Common myeloid progenitor, CD34-positive (primary cell): Measurements from ENCODE around the gene WDR43.

Source experiments
- CTCF ChIA-PET: fragments of 350-600 bp; sonication (Branson Sonifier 250); formaldehyde crosslinking; loops from one replicate; lab custom pipeline; 2021; ENCODE audit warnings: antibody characterized with exemption; lab: Charles Lee
- POLR2A ChIA-PET: fragments of 350-600 bp; sonication (Branson Sonifier 250); formaldehyde crosslinking; loops from one replicate; lab custom pipeline; 2021; ENCODE audit warnings: antibody characterized with exemption; lab: Charles Lee
- DNase-seq, 3 donors: peaks; one replicate each; pipeline versions ENCODE4 v3.0.0 to v3.0.0-alpha.2; 2013
- H3K27ac ChIP-seq, 2 experiments: 1 replicate in 1 of 2; 2 replicates in 1 of 2; pipeline ENCODE4 v1.7.0; 2013; ENCODE audit warnings: inconsistent platforms in 2 of 2, low read length in 2 of 2, mild to moderate bottlenecking in 2 of 2, low read depth in 1 of 2, moderate library complexity in 1 of 2; ENCODE audit not compliant: severe bottlenecking in 2 of 2, insufficient read depth in 1 of 2, poor library complexity in 1 of 2
- H3K27me3 ChIP-seq, 5 experiments: replicated peaks in 2 of 5; 1 replicate in 3 of 5; 2 replicates in 2 of 5; pipeline versions ENCODE4 v1.6.1 to v1.7.0; 2013; ENCODE audit warnings: low read length in 4 of 5, mild to moderate bottlenecking in 2 of 5, moderate library complexity in 2 of 5, inconsistent platforms in 1 of 5; ENCODE audit not compliant: insufficient read depth in 5 of 5, control insufficient read depth in 4 of 5
- H3K36me3 ChIP-seq, 4 experiments: 1 replicate in 2 of 4; 2 replicates in 2 of 4; pipeline versions ENCODE4 v1.6.1 to v1.7.0; 2013; ENCODE audit warnings: low read length in 3 of 4, control low read depth in 1 of 4, mild to moderate bottlenecking in 1 of 4; ENCODE audit not compliant: control insufficient read depth in 4 of 4, insufficient read depth in 4 of 4
- H3K4me1 ChIP-seq, 4 experiments: 1 replicate in 3 of 4; 2 replicates in 1 of 4; pipeline versions ENCODE4 v1.6.1 to v1.7.1; 2013; ENCODE audit warnings: low read length in 3 of 4, mild to moderate bottlenecking in 3 of 4, control low read depth in 1 of 4, inconsistent platforms in 1 of 4, moderate library complexity in 1 of 4; ENCODE audit not compliant: control insufficient read depth in 4 of 4, insufficient read depth in 4 of 4; ENCODE audit errors: control extremely low read depth in 1 of 4
- H3K4me3 ChIP-seq, 7 experiments: 1 replicate in 4 of 7; 2 replicates in 3 of 7; pipeline versions ENCODE4 v1.5.1 to v1.7.0; 2013; ENCODE audit warnings: mild to moderate bottlenecking in 7 of 7, low read length in 6 of 7, moderate library complexity in 6 of 7, inconsistent platforms in 2 of 7, low read depth in 2 of 7, control low read depth in 1 of 7; ENCODE audit not compliant: insufficient read depth in 4 of 7, control insufficient read depth in 1 of 7; ENCODE audit errors: extremely low read depth in 1 of 7
- H3K9me3 ChIP-seq, 5 experiments: 1 replicate in 4 of 5; 2 replicates in 1 of 5; pipeline versions ENCODE4 v1.6.1 to v1.7.1; 2013; ENCODE audit warnings: low read length in 4 of 5, mild to moderate bottlenecking in 2 of 5, inconsistent platforms in 1 of 5, low read depth in 1 of 5, moderate library complexity in 1 of 5; ENCODE audit not compliant: control insufficient read depth in 4 of 5, insufficient read depth in 2 of 5; ENCODE audit errors: control extremely low read depth in 1 of 5
- WGBS: methylation state at CpG from one replicate; pipeline ENCODE4 v1.1.5; 2013; ENCODE audit not compliant: insufficient coverage; 5-methylcytosine and 5-hydroxymethylcytosine counted together

The WDR43 gene

GRCh38 chr2:28986429-28986828 is 92.0 kb downstream of the WDR43 start:
- POLR2A ChIA-PET = no interaction called here
- H3K36me3 ChIP-seq = no peaks in the 10 kb centered on the region
- no peak overlapping the region for H3K27ac ChIP-seq
- peaks cover 0 to 6% (median 4%) of the 10 kb centered on the region in 4 experiments for H3K4me1 ChIP-seq
- CTCF ChIA-PET = no interaction called here
- H3K9me3 ChIP-seq = no peaks in the 10 kb centered on the region
- no peak overlapping the region for H3K4me3 ChIP-seq
- WGBS = 26% methylated on average over 3 of the region's 4 CpGs
- no peaks in the 10 kb centered on the region for H3K27me3 ChIP-seq
- DNase-seq = no peak

- ChIA-PET CTCF (no interaction called here), POLR2A (no interaction called here)
- Histone ChIP-seq H3K36me3 (no peaks in the 10 kb centered on the region), H3K9me3 (no peaks in the 10 kb centered on the region), H3K4me1 (peaks cover 0 to 11% (median 7%) of the 10 kb centered on the region in 4 experiments), H3K4me3 (no peak overlapping the region), H3K27ac (no peak overlapping the region), H3K27me3 (no peaks in the 10 kb centered on the region)
- no peak for DNase-seq
- 100% methylated on average over 4 of the region's 5 CpGs for WGBS
These were observed 95.5 kb downstream of the WDR43 start for GRCh38 chr2:28989973-28990372.

- Histone ChIP-seq H3K27ac (no peak overlapping the region), H3K27me3 (no peaks in the 10 kb centered on the region), H3K36me3 (no peaks in the 10 kb centered on the region), H3K4me3 (no peak overlapping the region), H3K9me3 (no peaks in the 10 kb centered on the region), H3K4me1 (peaks cover 0 to 11% (median 7%) of the 10 kb centered on the region in 4 experiments)
- WGBS = 90% methylated on average over 15 of the region's 16 CpGs
- CTCF ChIA-PET = no interaction called here
- no peak for DNase-seq
- POLR2A ChIA-PET = no interaction called here
These were observed 96.0 kb downstream of the WDR43 start for GRCh38 chr2:28990445-28990844.

- H3K4me1 ChIP-seq = peaks cover 0 to 11% (median 7%) of the 10 kb centered on the region in 4 experiments
- H3K27ac ChIP-seq = no peak overlapping the region
- ChIA-PET CTCF (no interaction called here), POLR2A (no interaction called here)
- no peak for DNase-seq
- no peaks in the 10 kb centered on the region for H3K36me3 ChIP-seq
- H3K9me3 ChIP-seq = no peaks in the 10 kb centered on the region
- H3K27me3 ChIP-seq = no peaks in the 10 kb centered on the region
- WGBS = 100% methylated on average over 2 of the region's 4 CpGs
- H3K4me3 ChIP-seq = no peak overlapping the region
These were observed 96.6 kb downstream of the WDR43 start for GRCh38 chr2:28991021-28991420.

GRCh38 chr2:28991460-28991859 is 97.0 kb downstream of the WDR43 start:
- H3K4me1 ChIP-seq = peaks cover 0 to 8% (median 4%) of the 10 kb centered on the region in 4 experiments
- H3K27ac ChIP-seq = no peak overlapping the region
- no peaks in the 10 kb centered on the region for H3K36me3 ChIP-seq
- no peaks in the 10 kb centered on the region for H3K9me3 ChIP-seq
- ChIA-PET CTCF (no interaction called here), POLR2A (no interaction called here)
- 97% methylated on average over 7 of the region's 9 CpGs for WGBS
- no peak overlapping the region for H3K4me3 ChIP-seq
- DNase-seq = no peak
- no peaks in the 10 kb centered on the region for H3K27me3 ChIP-seq

- 90% methylated on average over 5 of the region's 6 CpGs for WGBS
- POLR2A ChIA-PET = no interaction called here
- CTCF ChIA-PET = interaction anchor here (0.8 kb wide), 1 partner anchor 44 kb away, joined by 3 read pairs; no protein-coding TSS in a partner anchor
These were observed 98.9 kb downstream of the WDR43 start for GRCh38 chr2:28993206-28993960.

GRCh38 chr2:28994074-28994473 is 99.6 kb downstream of the WDR43 start:
- ChIA-PET POLR2A (no interaction called here), CTCF (interaction anchor here (0.8 kb wide), 1 partner anchor 43 kb away, joined by 3 read pairs; no protein-coding TSS in a partner anchor)
- Histone ChIP-seq H3K27ac (no peak overlapping the region), H3K9me3 (no peaks in the 10 kb centered on the region), H3K4me1 (peaks cover 0 to 7% (median 3%) of the 10 kb centered on the region in 4 experiments), H3K4me3 (no peak overlapping the region), H3K36me3 (no peaks in the 10 kb centered on the region), H3K27me3 (no peaks in the 10 kb centered on the region)
- WGBS = 96% methylated on average over 10 of the region's 10 CpGs
- no peak for DNase-seq

More at GRCh38 chr2:28993206-28993960, 98.9 kb downstream of the WDR43 start:
- DNase-seq = no peak
- Histone ChIP-seq H3K27me3 (no peaks in the 10 kb centered on the region), H3K4me3 (no peak overlapping the region), H3K36me3 (no peaks in the 10 kb centered on the region), H3K27ac (no peak overlapping the region), H3K4me1 (peaks cover 0 to 7% (median 2%) of the 10 kb centered on the region in 4 experiments), H3K9me3 (no peaks in the 10 kb centered on the region)
